Mesothelial cell of epicardium (in vitro differentiated cells): Measurements from ENCODE around the gene SPATA1. TPM values are rescaled to one million over a fixed set of nuclear protein-coding genes. Genes with fewer than 3 reads are reported as not detected.
A peak's percentile ranks its signal among the peaks of the same experiment; 100 is the strongest.
"Not testable (repeated sequence)": the region's sequence is repeated elsewhere in the genome, so short reads cannot be mapped to it uniquely, and the experiment has no call there.

Source experiments
- DNase-seq, 2 experiments: peaks; one replicate each; pipeline ENCODE4 v3.0.0; 2021; ENCODE audit warnings: low spot score in 2 of 2; ENCODE audit not compliant: unreplicated experiment in 2 of 2
- H3K27ac Mint-ChIP-seq: 2 replicates; pipeline ENCODE4 v1.8.0; 2021; ENCODE audit warnings: mixed read lengths
- H3K27me3 Mint-ChIP-seq: 2 replicates; pipeline ENCODE4 v1.8.0; 2021; ENCODE audit warnings: low read depth, mixed read lengths
- H3K36me3 Mint-ChIP-seq: 2 replicates; pipeline ENCODE4 v1.8.0; 2021; ENCODE audit warnings: mixed read lengths
- H3K4me1 Mint-ChIP-seq: 2 replicates; pipeline ENCODE4 v1.8.0; 2021; ENCODE audit warnings: mixed read lengths
- H3K4me3 Mint-ChIP-seq: 2 replicates; pipeline ENCODE4 v1.8.0; 2021; ENCODE audit warnings: mild to moderate bottlenecking, moderate library complexity, mixed read lengths
- H3K9me3 Mint-ChIP-seq: 2 replicates; pipeline ENCODE4 v1.8.0; 2021; ENCODE audit warnings: mixed read lengths
- CTCF ChIP-seq: fragments of 200-600 bp; sonication (generic); IDR thresholded peaks from one replicate; pipeline ENCODE4 v1.5.0; 2021; ENCODE audit warnings: antibody characterized with exemption; ENCODE audit not compliant: unreplicated experiment
- total RNA-seq: library from RNA; stranded (reverse); gene quantifications from 3 replicates; pipeline ENCODE4 v1.2.1, GENCODE V29; 2021

Gene SPATA1
- total RNA-seq, 1 donor from 2014 or later: 1.2 TPM

GRCh38 chr1:84505493-84506001 lies 639 bp upstream of the SPATA1 start:
- peaks cover 33% of the 10 kb centered on the region for H3K4me1 Mint-ChIP-seq
- no peaks in the 10 kb centered on the region for H3K27me3 Mint-ChIP-seq

GRCh38 chr1:84506729-84507453 lies 705 bp downstream of the SPATA1 start:
- H3K4me1 Mint-ChIP-seq: peaks cover 25% of the 10 kb centered on the region
- no peaks in the 10 kb centered on the region for H3K27me3 Mint-ChIP-seq
- H3K27ac Mint-ChIP-seq: peak overlapping the region; percentile 99
- H3K36me3 Mint-ChIP-seq: peaks cover 17% of the 10 kb centered on the region
- peaks cover 21% of the 10 kb centered on the region for H3K9me3 Mint-ChIP-seq
- TF ChIP-seq CTCF: no peak
- H3K4me3 Mint-ChIP-seq: peak overlapping the region; percentile 96
- DNase-seq: no peak

More at GRCh38 chr1:84505493-84506001, 639 bp upstream of the SPATA1 start:
- DNase-seq: no peak
- H3K4me3 Mint-ChIP-seq: peak overlapping the region; percentile 96
- H3K27ac Mint-ChIP-seq: peak overlapping the region; percentile 99
- no peak for TF ChIP-seq CTCF
- H3K36me3 Mint-ChIP-seq: peaks cover 19% of the 10 kb centered on the region
- peaks cover 18% of the 10 kb centered on the region for H3K9me3 Mint-ChIP-seq

GRCh38 chr1:84507887-84508286 lies 1.7 kb downstream of the SPATA1 start:
- H3K27ac Mint-ChIP-seq, H3K27me3 Mint-ChIP-seq, DNase-seq, H3K4me3 Mint-ChIP-seq: not testable (repeated sequence)
- H3K9me3 Mint-ChIP-seq: peaks cover 21% of the 10 kb centered on the region
- H3K4me1 Mint-ChIP-seq: peaks cover 23% of the 10 kb centered on the region
- H3K36me3 Mint-ChIP-seq: peaks cover 17% of the 10 kb centered on the region

- no peak overlapping the region for H3K4me3 Mint-ChIP-seq
- H3K27me3 Mint-ChIP-seq: no peaks in the 10 kb centered on the region
- peaks cover 17% of the 10 kb centered on the region for H3K36me3 Mint-ChIP-seq
- TF ChIP-seq CTCF: no peak
- H3K4me1 Mint-ChIP-seq: peaks cover 17% of the 10 kb centered on the region
- no peak overlapping the region for H3K27ac Mint-ChIP-seq
- H3K9me3 Mint-ChIP-seq: peaks cover 21% of the 10 kb centered on the region
- DNase-seq: no peak
These were observed 2.3 kb downstream of the SPATA1 start for GRCh38 chr1:84508510-84508909.

- Mint-ChIP-seq H3K27ac (no peak overlapping the region), H3K9me3 (peaks cover 21% of the 10 kb centered on the region), H3K36me3 (peaks cover 17% of the 10 kb centered on the region), H3K4me3 (no peak overlapping the region), H3K4me1 (peaks cover 12% of the 10 kb centered on the region), H3K27me3 (no peaks in the 10 kb centered on the region)
- DNase-seq: no peak
- no peak for TF ChIP-seq CTCF
These were observed 2.8 kb downstream of the SPATA1 start for GRCh38 chr1:84509029-84509428.

GRCh38 chr1:84510165-84510564 lies 4.0 kb downstream of the SPATA1 start:
- Mint-ChIP-seq H3K4me1 (peaks cover 2% of the 10 kb centered on the region), H3K27ac (no peak overlapping the region), H3K9me3 (peaks cover 21% of the 10 kb centered on the region), H3K36me3 (peaks cover 17% of the 10 kb centered on the region), H3K27me3 (no peaks in the 10 kb centered on the region), H3K4me3 (no peak overlapping the region)
- DNase-seq: no peak
- TF ChIP-seq CTCF: no peak
